SK-N-SH (cell line): ENCODE measurements around the gene PACSIN2. TPM values are rescaled to one million over a fixed set of nuclear protein-coding genes. Genes with fewer than 3 reads are reported as not detected.

Source experiments
- CTCF ChIA-PET: fragments of 300-600, 350-600 bp; formaldehyde crosslinking; extraction: SDS; loops from one replicate; lab custom pipeline; 2021; lab: Yijun Ruan, JAX
- POLR2A ChIA-PET: fragments of 350-600 bp; sonication (Branson Sonifier 250); formaldehyde crosslinking; extraction: SDS; loops from one replicate; lab custom pipeline; 2020; ENCODE audit warnings: antibody characterized with exemption, inconsistent platforms; lab: Yijun Ruan, JAX
- DNase-seq: peaks from one replicate; pipeline ENCODE4 v3.0.0; 2012
- H2AFZ ChIP-seq: fragments of 200-600 bp; sonication (generic); 2 replicates; pipeline ENCODE4 v1.8.1; 2016; ENCODE audit warnings: antibody characterized with exemption, mild to moderate bottlenecking, low read depth
- H3F3A ChIP-seq: fragments of 200-600 bp; sonication (generic); replicated peaks from 2 replicates; pipeline ENCODE3; 2016; ENCODE audit warnings: antibody characterized with exemption, mild to moderate bottlenecking; ENCODE audit not compliant: insufficient read depth
- H3K27ac ChIP-seq, 2 experiments: fragments of 200-500 bp in 1 of 2; fragments of 200-600 bp in 1 of 2; sonication (Bioruptor generic) in 1 of 2; sonication (generic), shearing (Covaris generic) in 1 of 2; 2 replicates each; pipeline versions ENCODE4 v1.5.1 to v1.6.1; 2014 to 2016; ENCODE audit warnings: low read depth in 2 of 2, inconsistent platforms in 1 of 2, low read length in 1 of 2, mild to moderate bottlenecking in 1 of 2, mixed read lengths in 1 of 2
- H3K27me3 ChIP-seq: fragments of 200-600 bp; sonication (generic), shearing (Covaris generic); 2 replicates; pipeline ENCODE4 v1.6.1; 2016; ENCODE audit warnings: mixed run types; ENCODE audit not compliant: insufficient read depth
- H3K36me3 ChIP-seq, 2 experiments: fragments of 200-500 bp in 1 of 2; fragments of 200-600 bp in 1 of 2; sonication (Bioruptor generic) in 1 of 2; sonication (generic) in 1 of 2; replicated peaks in 1 of 2; 2 replicates each; pipeline versions ENCODE3 to v1.5.1; 2014 to 2016; ENCODE audit warnings: low read length in 1 of 2, mild to moderate bottlenecking in 1 of 2; ENCODE audit not compliant: insufficient read depth in 2 of 2, control insufficient read depth in 1 of 2
- H3K4me1 ChIP-seq, 2 experiments: fragments of 200-500 bp in 1 of 2; fragments of 200-600 bp in 1 of 2; sonication (Bioruptor generic) in 1 of 2; sonication (generic), shearing (Covaris generic) in 1 of 2; 2 replicates each; pipeline versions ENCODE4 v1.5.1 to v1.6.1; 2014 to 2016; ENCODE audit warnings: low read depth in 1 of 2, low read length in 1 of 2, mixed run types in 1 of 2; ENCODE audit not compliant: insufficient read depth in 2 of 2, control insufficient read depth in 1 of 2
- H3K4me2 ChIP-seq: fragments of 200-600 bp; sonication (generic), shearing (Covaris generic); 2 replicates; pipeline ENCODE4 v1.6.1; 2017; ENCODE audit warnings: mixed run types
- H3K4me3 ChIP-seq, 2 experiments: fragments of 200-500 bp in 1 of 2; fragments of 200-600 bp in 1 of 2; sonication (Bioruptor generic) in 1 of 2; sonication (generic), shearing (Covaris generic) in 1 of 2; 2 replicates each; pipeline versions ENCODE4 v1.5.1 to v1.8.1; 2014 to 2016; ENCODE audit warnings: low read depth in 2 of 2, inconsistent platforms in 1 of 2, low read length in 1 of 2, mild to moderate bottlenecking in 1 of 2, mixed read lengths in 1 of 2, moderate library complexity in 1 of 2
- H3K79me2 ChIP-seq: fragments of 200-600 bp; sonication (generic); 2 replicates; pipeline ENCODE4 v1.8.1; 2017; ENCODE audit warnings: mild to moderate bottlenecking; ENCODE audit not compliant: insufficient read depth
- H3K9ac ChIP-seq: fragments of 200-600 bp; sonication (generic); 2 replicates; pipeline ENCODE4 v1.6.1; 2017; ENCODE audit warnings: mixed run types
- H3K9me2 ChIP-seq: fragments of 200-600 bp; sonication (generic); 2 replicates; pipeline ENCODE4 v1.6.1; 2017; ENCODE audit warnings: mixed run types
- H3K9me3 ChIP-seq: fragments of 200-600 bp; sonication (generic); 2 replicates; pipeline ENCODE4 v1.6.1; 2017; ENCODE audit warnings: mixed run types, mild to moderate bottlenecking, moderate library complexity
- H4K20me1 ChIP-seq: fragments of 200-600 bp; sonication (generic); 2 replicates; pipeline ENCODE4 v1.6.1; 2017; ENCODE audit warnings: mild to moderate bottlenecking, mixed run types; ENCODE audit not compliant: insufficient read depth
- CTCF ChIP-seq: fragments of 200-600 bp; sonication (generic); IDR thresholded peaks from 2 replicates; pipeline ENCODE4 v1.6.1; 2017; ENCODE audit warnings: antibody characterized with exemption, mild to moderate bottlenecking, moderate library complexity
- EP300 ChIP-seq, 2 experiments: IDR thresholded peaks; 2 replicates each; pipeline versions ENCODE4 v1.4.0 to v1.6.1; 2012; ENCODE audit warnings: borderline replicate concordance in 1 of 2, low read depth in 1 of 2, low read length in 1 of 2
- EZH2phosphoT487 ChIP-seq: fragments of 200-600 bp; sonication (generic); IDR thresholded peaks from 2 replicates; pipeline ENCODE4 v1.6.1; 2017; ENCODE audit warnings: low read depth, mixed run types, mild to moderate bottlenecking, antibody characterized with exemption, moderate library complexity, borderline replicate concordance
- FOXJ3 ChIP-seq: sonication (generic); formaldehyde crosslinking; IDR thresholded peaks from 2 replicates; pipeline ENCODE4 v1.5.1; 2020; ENCODE audit warnings: mild to moderate bottlenecking, missing genetic modification reagents
- GATA2 ChIP-seq: sonication (generic); formaldehyde crosslinking; IDR thresholded peaks from 2 replicates; pipeline ENCODE4 v1.5.0; 2020; ENCODE audit warnings: mild to moderate bottlenecking, missing genetic modification reagents
- JUND ChIP-seq: IDR thresholded peaks from 2 replicates; pipeline ENCODE4 v1.4.0; 2012
- MAX ChIP-seq: IDR thresholded peaks from 2 replicates; pipeline ENCODE4 v1.4.0; 2012; ENCODE audit warnings: low read depth
- MXI1 ChIP-seq: IDR thresholded peaks from 2 replicates; pipeline ENCODE4 v1.6.1; 2012; ENCODE audit warnings: mild to moderate bottlenecking, low read depth, low read length, improper control_type of control experiment
- POLR2AphosphoS5 ChIP-seq: IDR thresholded peaks from 2 replicates; pipeline ENCODE4 v1.6.1; 2012; ENCODE audit warnings: low read depth, low read length
- RAD21 ChIP-seq: IDR thresholded peaks from 2 replicates; pipeline ENCODE4 v1.6.1; 2012; ENCODE audit warnings: mild to moderate bottlenecking, low read length
- RCOR1 ChIP-seq: fragments of 150-350 bp; IDR thresholded peaks from 2 replicates; pipeline ENCODE4 v1.6.1; 2017; ENCODE audit warnings: antibody characterized with exemption, low read length
- REST ChIP-seq: IDR thresholded peaks from 2 replicates; pipeline ENCODE4 v1.6.1; 2012; ENCODE audit warnings: mild to moderate bottlenecking, low read depth, low read length, moderate library complexity
- TCF12 ChIP-seq: IDR thresholded peaks from 2 replicates; pipeline ENCODE4 v1.4.0; 2012
- USF2 ChIP-seq: fragments of 150-350 bp; IDR thresholded peaks from 2 replicates; pipeline ENCODE4 v1.6.1; 2017; ENCODE audit warnings: antibody characterized with exemption, low read length, low read depth, borderline replicate concordance
- WGBS: methylation state at CpG from one replicate; pipeline ENCODE4 v1.1.6; 2017; ENCODE audit warnings: low lambda C conversion rate; 5-methylcytosine and 5-hydroxymethylcytosine counted together
- polyA plus RNA-seq, 3 experiments: library from polyadenylated mRNA; depleted of rRNA; stranded (reverse); fragments of >200 nt; gene quantifications; 2 replicates each; pipeline ENCODE4 v1.2.3, GENCODE V29; 2012

The PACSIN2 gene
- polyA plus RNA-seq, 1 of the 3 experiments (the other 2 are of a cell fraction): 60.5 TPM

GRCh38 chr22:42855721-42856120 lies 159.2 kb downstream of the PACSIN2 start (continued):
- TF ChIP-seq MAX: no peak
- no peak for TF ChIP-seq POLR2AphosphoS5
- TF ChIP-seq GATA2 (CRISPR knock-in tag): no peak
- no peak for TF ChIP-seq FOXJ3 (CRISPR knock-in tag)
- TF ChIP-seq USF2: no peak
- TF ChIP-seq RAD21: no peak
- no peak for TF ChIP-seq EZH2phosphoT487
- no peak for TF ChIP-seq TCF12

GRCh38 chr22:42855211-42855610 lies 159.7 kb downstream of the PACSIN2 start:
- ChIA-PET POLR2A (no interaction called here), CTCF (interaction anchor here (0.6 kb wide), 1 partner anchor 12 kb away, joined by 4 read pairs; no protein-coding TSS in a partner anchor)
- Histone ChIP-seq H3K27ac (no peak overlapping the region), H3K9ac (no peak overlapping the region), H3K4me3 (no peak overlapping the region), H3K27me3 (no peaks in the 10 kb centered on the region), H3K9me3 (no peaks in the 10 kb centered on the region), H3F3A (peaks cover 3% of the 10 kb centered on the region), H3K4me1 (peaks cover 0 to 4% of the 10 kb centered on the region in 2 experiments; a peak in 2 of 4 replicates), H2AFZ (no peak overlapping the region), H3K79me2 (peaks cover 63% of the 10 kb centered on the region), H3K4me2 (peak overlapping the region; percentile 75; the same call in 1 of the 2 replicates), H3K9me2 (no peaks in the 10 kb centered on the region), H3K36me3 (no peaks in the 10 kb centered on the region), H4K20me1 (peaks cover 20% of the 10 kb centered on the region; the same call in 1 of the 2 replicates)
- 93% methylated on average over 8 of the region's 8 CpGs for WGBS
- no peak for TF ChIP-seq EP300 (IDR thresholded peaks at IDR 0.05; ENCODE audit: borderline replicate concordance in 1 of 2, low read depth in 1 of 2, low read length in 1 of 2)
- no peak for TF ChIP-seq RCOR1
- no peak for DNase-seq

- H3K79me2 ChIP-seq: peaks cover 67% of the 10 kb centered on the region
- 94% methylated on average over 3 of the region's 5 CpGs for WGBS
- no peak overlapping the region for H3K27ac ChIP-seq
These were observed 165.9 kb downstream of the PACSIN2 start for GRCh38 chr22:42848941-42849550.

More at GRCh38 chr22:42848941-42849550, 165.9 kb downstream of the PACSIN2 start:
- H3K9me3 ChIP-seq: no peaks in the 10 kb centered on the region
- no peaks in the 10 kb centered on the region for H3K9me2 ChIP-seq
- POLR2A ChIA-PET: no interaction called here
- CTCF ChIA-PET: no interaction called here
- H3K4me3 ChIP-seq: no peak overlapping the region
- DNase-seq: no peak
- TF ChIP-seq JUND (no peak), CTCF (no peak), EZH2phosphoT487 (no peak), MXI1 (no peak), REST (no peak)
- TF ChIP-seq, all 33 proteins: peak for 0
- H3K36me3 ChIP-seq: peaks cover 8 to 9% of the 10 kb centered on the region in 2 experiments
- H3F3A ChIP-seq: no peaks in the 10 kb centered on the region
- H2AFZ ChIP-seq: no peak overlapping the region
- H3K9ac ChIP-seq: no peak overlapping the region
- H3K27me3 ChIP-seq: no peaks in the 10 kb centered on the region
- no peak overlapping the region for H3K4me2 ChIP-seq
- peaks cover 23% of the 10 kb centered on the region for H4K20me1 ChIP-seq
- no peaks in the 10 kb centered on the region for H3K4me1 ChIP-seq
